HG03060 (cell line): Measurements from ENCODE around the gene RNASE13.

Experiments used
- ATAC-seq: cut with Tn5 transposase; IDR thresholded peaks from one replicate; pipeline ENCODE4 v1.9.1; 2021; ENCODE audit warnings: low read depth, moderate number of reproducible peaks; ENCODE audit not compliant: unreplicated experiment

Gene RNASE13

DNA sequence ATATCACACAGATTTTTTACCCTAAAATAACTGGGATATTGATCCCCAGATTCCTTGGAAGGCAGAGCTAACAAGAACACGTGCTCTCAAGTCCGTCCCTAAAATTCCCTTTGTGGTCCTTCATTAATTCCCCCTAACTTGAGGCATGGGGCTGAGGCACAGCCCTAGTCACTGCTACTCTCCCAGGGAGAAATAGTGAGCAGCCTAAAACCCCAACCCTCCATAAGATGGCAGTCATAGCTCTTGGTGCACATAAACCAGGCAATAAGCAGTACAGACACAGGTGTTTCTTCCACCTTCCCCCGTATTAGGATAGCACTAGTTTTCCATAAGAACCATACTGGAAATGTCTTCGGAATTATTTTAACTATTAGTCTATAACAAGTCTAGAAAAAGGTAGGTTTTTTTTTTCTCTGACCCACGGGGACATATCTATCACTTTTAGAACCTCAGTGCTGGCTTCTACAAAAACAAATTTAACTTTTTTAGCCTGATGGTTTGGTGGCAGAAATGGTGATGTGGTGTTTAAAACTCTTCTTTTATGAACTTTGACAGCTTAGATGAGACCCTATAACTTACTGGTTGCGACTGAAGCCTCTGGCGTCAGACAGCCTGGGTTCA lies 32.4 kb upstream of the RNASE13 start:
- no peak for ATAC-seq

- ATAC-seq, result no peak
These were observed 28.9 kb upstream of the RNASE13 start for GRCh38 chr14:21063479-21063878.

GRCh38 chr14:21061347-21061668 lies 26.7 kb upstream of the RNASE13 start:
- no peak for ATAC-seq

- no peak for ATAC-seq
These were observed 26.2 kb upstream of the RNASE13 start for GRCh38 chr14:21060614-21061346.

GRCh38 chr14:21059842-21060613 lies 25.4 kb upstream of the RNASE13 start:
- ATAC-seq, result no peak

GRCh38 chr14:21058903-21059302 lies 24.3 kb upstream of the RNASE13 start:
- ATAC-seq, result no peak

DNA sequence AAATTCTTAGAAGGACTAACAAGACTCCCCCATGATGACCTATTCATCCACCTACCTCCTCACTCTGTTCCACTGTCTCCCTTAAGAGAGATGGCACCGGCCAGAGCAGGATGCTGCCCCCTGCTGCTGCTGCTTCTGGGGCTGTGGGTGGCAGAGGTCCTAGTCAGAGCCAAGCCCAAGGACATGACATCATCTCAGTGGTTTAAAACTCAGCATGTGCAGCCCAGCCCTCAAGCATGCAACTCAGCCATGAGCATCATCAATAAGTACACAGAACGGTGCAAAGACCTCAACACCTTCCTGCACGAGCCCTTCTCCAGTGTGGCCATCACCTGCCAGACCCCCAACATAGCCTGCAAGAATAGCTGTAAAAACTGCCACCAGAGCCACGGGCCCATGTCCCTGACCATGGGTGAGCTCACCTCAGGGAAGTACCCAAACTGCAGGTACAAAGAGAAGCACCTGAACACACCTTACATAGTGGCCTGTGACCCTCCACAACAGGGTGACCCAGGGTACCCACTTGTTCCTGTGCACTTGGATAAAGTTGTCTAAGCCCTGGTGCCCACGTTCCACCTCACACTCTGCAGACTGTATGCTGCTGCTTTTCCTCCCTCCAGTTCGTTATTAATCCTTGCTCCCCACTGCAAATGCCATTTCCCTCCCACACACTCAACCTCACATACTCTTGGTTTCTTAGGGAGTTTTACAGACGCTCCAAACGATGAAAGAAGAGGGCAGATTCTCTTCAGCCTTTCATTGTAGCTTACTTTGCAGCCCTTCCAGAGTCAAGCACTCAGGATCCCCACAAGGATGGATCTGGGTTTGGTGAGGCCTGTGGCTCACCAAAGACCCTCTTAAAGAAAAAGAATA lies 23.4 kb upstream of the RNASE13 start, which contains the start of gene RNASE8:
RNASE8 (plus strand) TSS at position 20 of the 873 bp plus-strand sequence; CDS start at position 91, 71 bp downstream.
- ATAC-seq, result no peak

- no peak for ATAC-seq
These were observed 22.0 kb upstream of the RNASE13 start for GRCh38 chr14:21056520-21057163.

GRCh38 chr14:21055432-21056117 lies 21.0 kb upstream of the RNASE13 start:
- no peak for ATAC-seq

- no peak for ATAC-seq
These were observed 20.1 kb upstream of the RNASE13 start for GRCh38 chr14:21054768-21055145.

DNA sequence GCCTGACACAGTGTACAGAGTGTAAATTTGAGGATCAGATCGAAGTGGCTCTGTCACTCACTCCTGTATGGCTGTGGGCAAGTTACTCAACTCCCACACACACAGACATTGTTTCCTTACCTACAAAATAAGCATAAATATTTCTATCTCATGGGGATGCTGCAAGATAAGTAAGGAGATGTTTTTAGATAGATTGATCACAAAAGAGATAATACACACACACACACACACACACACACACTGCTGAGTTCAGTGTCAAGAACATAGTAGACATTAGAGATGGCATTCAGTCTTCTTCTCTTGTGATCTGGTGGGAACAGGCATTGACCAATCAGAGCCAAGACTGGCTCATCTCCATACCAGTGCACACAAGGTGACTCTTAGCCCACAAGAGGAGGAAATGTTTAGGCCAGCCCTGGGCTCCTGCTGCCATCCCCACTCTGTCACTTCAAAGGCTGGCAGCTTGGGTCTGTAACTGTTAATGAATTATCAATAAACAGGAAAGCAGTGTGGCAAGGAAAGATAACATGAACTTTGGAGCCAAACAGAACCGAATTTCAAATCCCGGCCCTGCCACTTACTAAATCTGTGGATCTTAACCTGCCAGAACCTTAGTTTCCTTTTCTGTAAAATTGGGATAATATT lies 19.6 kb upstream of the RNASE13 start:
- no peak for ATAC-seq

- ATAC-seq, result no peak
These were observed 18.8 kb upstream of the RNASE13 start for GRCh38 chr14:21053184-21054122.

GRCh38 chr14:21050597-21050996 lies 16.0 kb upstream of the RNASE13 start:
- no peak for ATAC-seq

DNA sequence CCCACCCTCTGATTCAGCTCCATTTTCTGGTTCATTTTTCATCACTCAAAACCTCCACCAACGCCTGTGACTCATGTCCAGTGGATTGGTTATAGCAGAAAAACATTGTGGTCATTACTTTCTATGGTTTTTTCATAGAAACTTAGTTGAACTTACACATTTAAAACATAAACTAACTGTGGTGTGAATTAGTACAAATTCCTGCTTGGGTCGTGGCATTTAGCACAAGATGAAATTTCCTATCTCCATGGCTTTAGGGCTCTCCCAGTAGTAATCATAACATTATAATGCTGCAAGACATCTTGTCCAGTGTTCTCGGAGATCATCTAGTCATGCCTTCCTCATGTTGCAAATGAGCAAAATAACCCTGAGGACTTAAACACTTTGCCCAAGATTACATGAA lies 14.7 kb upstream of the RNASE13 start:
- no peak for ATAC-seq

- ATAC-seq, result no peak
These were observed 14.0 kb upstream of the RNASE13 start for GRCh38 chr14:21048638-21049037.

- no peak for ATAC-seq
These were observed 12.8 kb upstream of the RNASE13 start for GRCh38 chr14:21047378-21047781.

DNA sequence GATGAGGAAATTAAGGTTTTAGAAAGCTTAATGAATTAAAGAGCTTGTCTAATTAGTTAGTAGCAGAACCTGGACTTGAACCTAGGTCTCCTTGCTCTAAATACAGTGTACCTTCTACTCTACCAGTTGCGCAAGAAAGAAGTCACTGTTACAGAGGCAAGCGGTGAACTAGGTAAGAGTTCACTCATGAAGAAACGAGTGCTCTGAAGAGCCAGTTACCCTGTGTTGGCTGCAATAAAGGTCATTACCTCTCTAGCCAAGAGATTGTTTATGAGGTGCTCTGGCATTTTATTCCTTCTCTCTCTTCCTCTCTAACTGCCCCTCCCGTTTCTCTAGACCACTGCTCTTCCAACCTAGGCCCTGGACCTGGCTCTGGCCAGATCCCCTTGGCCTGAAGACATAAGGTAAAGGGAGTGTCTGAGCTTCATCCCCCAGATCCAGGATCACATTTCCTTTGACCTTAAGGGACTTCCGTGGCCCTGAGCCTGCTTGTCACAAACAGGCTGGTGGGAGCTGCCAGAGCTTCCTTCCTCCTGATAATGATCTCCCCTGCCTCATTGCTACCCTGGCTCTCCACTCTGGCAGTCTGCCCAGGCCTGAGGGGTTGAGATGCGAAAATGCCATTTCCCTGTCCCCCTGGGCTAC lies 9.5 kb upstream of the RNASE13 start:
- no peak for ATAC-seq
